ENCODE results near the gene TOMM34. TPM values are rescaled to one million over a fixed set of nuclear protein-coding genes. Genes with fewer than 3 reads are reported as not detected.

Gene TOMM34
- total and polyA plus RNA-seq, 2 donors (not counting 1 experiment from before 2014, with no cell fraction given): 15.5 to 25.6 TPM

DNA sequence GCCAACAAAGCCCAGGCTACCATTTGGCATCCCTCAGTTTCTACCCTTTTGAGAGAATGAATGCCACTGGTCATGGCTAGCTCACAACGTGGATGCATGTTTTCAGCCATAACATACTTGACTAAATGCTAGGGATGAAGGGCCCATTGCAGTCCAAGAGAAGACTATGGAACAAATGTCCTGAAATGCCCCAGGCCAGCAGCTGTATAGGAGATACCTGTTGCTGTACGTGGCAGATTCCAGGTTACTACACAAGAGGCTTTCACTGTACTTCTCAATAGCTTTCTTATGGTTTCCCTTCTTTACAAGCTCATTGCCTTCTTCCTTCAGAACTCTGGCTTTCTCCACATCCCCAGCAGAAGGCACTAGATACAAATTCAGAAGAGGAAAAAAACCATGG lies 11.7 kb downstream of the TOMM34 start:
- TF ChIP-seq, protein P1, sequence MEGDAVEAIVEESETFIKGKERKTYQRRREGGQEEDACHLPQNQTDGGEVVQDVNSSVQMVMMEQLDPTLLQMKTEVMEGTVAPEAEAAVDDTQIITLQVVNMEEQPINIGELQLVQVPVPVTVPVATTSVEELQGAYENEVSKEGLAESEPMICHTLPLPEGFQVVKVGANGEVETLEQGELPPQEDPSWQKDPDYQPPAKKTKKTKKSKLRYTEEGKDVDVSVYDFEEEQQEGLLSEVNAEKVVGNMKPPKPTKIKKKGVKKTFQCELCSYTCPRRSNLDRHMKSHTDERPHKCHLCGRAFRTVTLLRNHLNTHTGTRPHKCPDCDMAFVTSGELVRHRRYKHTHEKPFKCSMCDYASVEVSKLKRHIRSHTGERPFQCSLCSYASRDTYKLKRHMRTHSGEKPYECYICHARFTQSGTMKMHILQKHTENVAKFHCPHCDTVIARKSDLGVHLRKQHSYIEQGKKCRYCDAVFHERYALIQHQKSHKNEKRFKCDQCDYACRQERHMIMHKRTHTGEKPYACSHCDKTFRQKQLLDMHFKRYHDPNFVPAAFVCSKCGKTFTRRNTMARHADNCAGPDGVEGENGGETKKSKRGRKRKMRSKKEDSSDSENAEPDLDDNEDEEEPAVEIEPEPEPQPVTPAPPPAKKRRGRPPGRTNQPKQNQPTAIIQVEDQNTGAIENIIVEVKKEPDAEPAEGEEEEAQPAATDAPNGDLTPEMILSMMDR (conservative IDR thresholded peaks at IDR 0.05 in 1 of 2, IDR thresholded peaks at IDR 0.05 in 1 of 2; ENCODE audit: low read depth in 1 of 2, low read length in 2 of 2): no peak
- no peak for TF ChIP-seq EZH2 (IDR thresholded peaks at IDR 0.05; ENCODE audit: low read length, missing control alignments)
- H3K27me3 ChIP-seq (ENCODE audit: control insufficient read depth, insufficient read depth, low read length): no peaks in the 10 kb centered on the region
- no peak overlapping the region for H3K4me3 ChIP-seq (replicated peaks in 1 of 4; ENCODE audit: control extremely low read depth in 1 of 4, insufficient read depth in 1 of 4, low read depth in 3 of 4, low read length in 4 of 4)
- H3K79me2 ChIP-seq (ENCODE audit: control insufficient read depth, insufficient read depth, low read length): no peaks in the 10 kb centered on the region
- H2AFZ ChIP-seq (ENCODE audit: low read length): no peak overlapping the region
- H4K20me1 ChIP-seq (ENCODE audit: control insufficient read depth, extremely low read depth, insufficient read depth, low read length): no peaks in the 10 kb centered on the region
- no peaks in the 10 kb centered on the region for H3K9me3 ChIP-seq (ENCODE audit: control insufficient read depth, insufficient read depth, low read depth, low read length)
- H3K4me2 ChIP-seq (ENCODE audit: extremely low read depth, insufficient read depth, low read length): no peak overlapping the region
- H3K27ac ChIP-seq (ENCODE audit: insufficient read depth, low read length): no peak overlapping the region
- no peak overlapping the region for H3K9ac ChIP-seq (ENCODE audit: insufficient read depth, low read length)
- H3K4me1 ChIP-seq (ENCODE audit: control insufficient read depth, extremely low read depth, insufficient read depth, low read length): no peaks in the 10 kb centered on the region
- peaks cover 21% of the 10 kb centered on the region for H3K36me3 ChIP-seq (ENCODE audit: control insufficient read depth, insufficient read depth, low read length)
- DNase-seq (ENCODE audit: low read depth in 2 of 2): no peak

GRCh38 chr20:44948107-44948506 lies 12.1 kb downstream of the TOMM34 start:
- Histone ChIP-seq H3K79me2 (ENCODE audit: control insufficient read depth, insufficient read depth, low read length) (no peaks in the 10 kb centered on the region), H3K4me3 (replicated peaks in 1 of 4; ENCODE audit: control extremely low read depth in 1 of 4, insufficient read depth in 1 of 4, low read depth in 3 of 4, low read length in 4 of 4) (no peak overlapping the region), H3K9ac (ENCODE audit: insufficient read depth, low read length) (no peak overlapping the region), H3K4me2 (ENCODE audit: extremely low read depth, insufficient read depth, low read length) (no peak overlapping the region), H3K9me3 (ENCODE audit: control insufficient read depth, insufficient read depth, low read depth, low read length) (no peaks in the 10 kb centered on the region), H3K4me1 (ENCODE audit: control insufficient read depth, extremely low read depth, insufficient read depth, low read length) (no peaks in the 10 kb centered on the region), H4K20me1 (ENCODE audit: control insufficient read depth, extremely low read depth, insufficient read depth, low read length) (no peaks in the 10 kb centered on the region), H2AFZ (ENCODE audit: low read length) (no peak overlapping the region), H3K36me3 (ENCODE audit: control insufficient read depth, insufficient read depth, low read length) (peaks cover 21% of the 10 kb centered on the region), H3K27ac (ENCODE audit: insufficient read depth, low read length) (no peak overlapping the region), H3K27me3 (ENCODE audit: control insufficient read depth, insufficient read depth, low read length) (no peaks in the 10 kb centered on the region)
- no peak for TF ChIP-seq EZH2 (IDR thresholded peaks at IDR 0.05; ENCODE audit: low read length, missing control alignments)
- TF ChIP-seq, protein P1 (conservative IDR thresholded peaks at IDR 0.05 in 1 of 2, IDR thresholded peaks at IDR 0.05 in 1 of 2; ENCODE audit: low read depth in 1 of 2, low read length in 2 of 2): no peak
- no peak for DNase-seq (ENCODE audit: low read depth in 2 of 2)

DNA sequence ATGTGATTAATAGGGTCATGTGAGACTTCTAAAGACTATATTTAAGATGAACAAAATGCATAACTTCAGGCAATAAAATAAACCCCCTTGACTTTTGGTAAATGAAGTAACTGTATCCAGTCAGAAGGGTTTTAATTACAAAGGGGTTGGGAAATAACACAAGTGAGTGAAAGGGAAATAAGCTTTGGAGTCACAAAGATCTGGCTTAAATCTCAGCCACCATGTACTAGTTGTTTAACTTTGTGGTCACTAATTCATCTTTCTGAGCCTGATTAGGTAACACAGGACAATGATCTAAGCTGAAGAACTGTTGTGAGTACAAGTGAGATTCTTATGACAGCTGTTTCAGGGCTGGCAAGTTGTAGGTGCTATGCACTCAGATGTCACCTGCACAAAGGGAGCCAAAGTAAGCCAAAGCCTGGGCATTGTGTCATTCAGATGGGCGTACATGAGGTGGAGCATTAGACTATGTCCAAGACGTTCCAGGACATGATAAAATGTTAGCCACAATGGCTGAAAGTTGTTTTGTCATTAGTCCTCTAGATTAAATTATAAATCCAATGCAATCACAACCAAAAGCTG lies 13.8 kb downstream of the TOMM34 start:
- no peaks in the 10 kb centered on the region for H4K20me1 ChIP-seq (ENCODE audit: control insufficient read depth, extremely low read depth, insufficient read depth, low read length)
- no peak overlapping the region for H3K9ac ChIP-seq (ENCODE audit: insufficient read depth, low read length)
- no peaks in the 10 kb centered on the region for H3K79me2 ChIP-seq (ENCODE audit: control insufficient read depth, insufficient read depth, low read length)
- no peak overlapping the region for H3K27ac ChIP-seq (ENCODE audit: insufficient read depth, low read length)
- H2AFZ ChIP-seq (ENCODE audit: low read length): no peak overlapping the region
- TF ChIP-seq, protein P1 (conservative IDR thresholded peaks at IDR 0.05 in 1 of 2, IDR thresholded peaks at IDR 0.05 in 1 of 2; ENCODE audit: low read depth in 1 of 2, low read length in 2 of 2): no peak
- no peak for TF ChIP-seq EZH2 (IDR thresholded peaks at IDR 0.05; ENCODE audit: low read length, missing control alignments)
- H3K4me3 ChIP-seq (replicated peaks in 1 of 4; ENCODE audit: control extremely low read depth in 1 of 4, insufficient read depth in 1 of 4, low read depth in 3 of 4, low read length in 4 of 4): no peak overlapping the region
- H3K9me3 ChIP-seq (ENCODE audit: control insufficient read depth, insufficient read depth, low read depth, low read length): no peaks in the 10 kb centered on the region
- DNase-seq (ENCODE audit: low read depth in 2 of 2): peak in 1 of 2 donors; percentile 59
- no peaks in the 10 kb centered on the region for H3K4me1 ChIP-seq (ENCODE audit: control insufficient read depth, extremely low read depth, insufficient read depth, low read length)
- no peak overlapping the region for H3K4me2 ChIP-seq (ENCODE audit: extremely low read depth, insufficient read depth, low read length)
- no peaks in the 10 kb centered on the region for H3K27me3 ChIP-seq (ENCODE audit: control insufficient read depth, insufficient read depth, low read length)
- peaks cover 25% of the 10 kb centered on the region for H3K36me3 ChIP-seq (ENCODE audit: control insufficient read depth, insufficient read depth, low read length)
